VCaP (cell line): Measurements from ENCODE around the gene SPG7.

Experiments used
- H3K27ac ChIP-seq: fragments of 450-650 bp; 2 replicates; pipeline ENCODE4 v1.5.1; 2017
- TF ChIP-seq, protein P1 (sequence below): fragments of 450-650 bp; conservative IDR thresholded peaks from 2 replicates; pipeline ENCODE4 v1.5.1; 2017; ENCODE audit warnings: mild to moderate bottlenecking, moderate library complexity

SPG7 gene

DNA sequence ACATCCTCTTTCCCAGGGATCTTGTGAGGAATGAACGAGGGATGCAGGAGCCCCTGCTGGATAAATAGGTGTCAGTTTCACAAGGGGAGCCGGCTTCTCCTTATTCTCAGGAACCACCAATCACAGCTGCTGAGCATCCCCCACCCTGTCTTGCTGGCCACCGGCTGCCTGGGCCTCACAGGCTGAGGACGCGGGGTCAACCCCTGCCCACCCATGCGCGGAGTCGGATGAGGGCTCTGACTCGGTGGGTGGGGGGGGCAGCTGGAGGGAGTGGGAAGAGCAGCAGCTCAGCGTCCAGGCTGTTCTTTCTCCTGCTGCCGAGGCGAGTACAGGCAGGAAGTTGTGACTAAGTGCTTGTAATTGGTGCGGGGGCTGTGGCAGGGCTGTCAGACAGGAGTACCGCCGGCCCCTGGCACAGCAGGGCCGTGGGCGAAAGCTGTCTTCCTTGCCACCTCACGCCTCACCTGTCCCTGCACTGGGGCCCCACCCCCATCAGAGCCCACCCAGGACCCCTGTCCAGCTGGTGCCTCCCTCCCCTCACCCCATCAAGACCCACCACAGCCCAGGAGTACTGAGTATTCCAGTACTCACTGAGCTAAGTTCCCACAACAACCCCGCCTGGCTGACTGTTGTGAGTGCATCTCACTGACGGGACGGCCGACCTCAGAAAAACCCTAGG, 94.2 kb downstream of the SPG7 start:
- TF ChIP-seq, protein P1, sequence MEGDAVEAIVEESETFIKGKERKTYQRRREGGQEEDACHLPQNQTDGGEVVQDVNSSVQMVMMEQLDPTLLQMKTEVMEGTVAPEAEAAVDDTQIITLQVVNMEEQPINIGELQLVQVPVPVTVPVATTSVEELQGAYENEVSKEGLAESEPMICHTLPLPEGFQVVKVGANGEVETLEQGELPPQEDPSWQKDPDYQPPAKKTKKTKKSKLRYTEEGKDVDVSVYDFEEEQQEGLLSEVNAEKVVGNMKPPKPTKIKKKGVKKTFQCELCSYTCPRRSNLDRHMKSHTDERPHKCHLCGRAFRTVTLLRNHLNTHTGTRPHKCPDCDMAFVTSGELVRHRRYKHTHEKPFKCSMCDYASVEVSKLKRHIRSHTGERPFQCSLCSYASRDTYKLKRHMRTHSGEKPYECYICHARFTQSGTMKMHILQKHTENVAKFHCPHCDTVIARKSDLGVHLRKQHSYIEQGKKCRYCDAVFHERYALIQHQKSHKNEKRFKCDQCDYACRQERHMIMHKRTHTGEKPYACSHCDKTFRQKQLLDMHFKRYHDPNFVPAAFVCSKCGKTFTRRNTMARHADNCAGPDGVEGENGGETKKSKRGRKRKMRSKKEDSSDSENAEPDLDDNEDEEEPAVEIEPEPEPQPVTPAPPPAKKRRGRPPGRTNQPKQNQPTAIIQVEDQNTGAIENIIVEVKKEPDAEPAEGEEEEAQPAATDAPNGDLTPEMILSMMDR: no peak
- no peak overlapping the region for H3K27ac ChIP-seq

DNA sequence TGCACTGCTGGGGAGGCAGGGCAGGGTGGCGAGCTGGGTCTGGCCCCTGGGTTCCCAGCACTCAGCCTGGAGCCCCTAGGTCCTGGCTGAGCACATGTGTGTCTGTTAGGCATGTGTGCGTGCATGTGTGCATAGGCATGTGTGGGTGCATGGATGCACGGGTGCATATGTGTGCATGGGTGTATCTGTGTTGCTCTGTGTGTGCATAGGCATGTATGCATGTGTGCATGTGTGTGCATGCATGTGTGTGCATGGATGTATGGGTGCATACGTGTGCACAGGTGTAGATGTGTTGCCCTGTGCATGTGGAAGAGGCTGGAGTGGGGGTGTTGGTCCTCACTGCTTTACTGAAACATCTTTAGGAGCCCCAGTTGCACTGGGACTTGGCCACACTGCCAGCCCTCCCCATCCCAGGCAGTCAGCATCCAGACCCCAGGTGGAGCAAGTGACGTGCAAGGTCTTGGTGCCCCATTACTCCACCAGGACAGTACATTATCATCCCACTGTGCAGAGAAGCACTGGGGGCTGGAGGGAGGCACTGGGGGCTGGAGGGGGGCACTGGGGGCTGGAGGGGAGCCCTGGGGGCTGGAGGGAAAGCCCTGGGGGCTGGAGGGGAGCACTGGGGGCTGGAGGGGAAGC, 94.9 kb downstream of the SPG7 start:
- no peak overlapping the region for H3K27ac ChIP-seq
- TF ChIP-seq, protein P1: no peak

DNA sequence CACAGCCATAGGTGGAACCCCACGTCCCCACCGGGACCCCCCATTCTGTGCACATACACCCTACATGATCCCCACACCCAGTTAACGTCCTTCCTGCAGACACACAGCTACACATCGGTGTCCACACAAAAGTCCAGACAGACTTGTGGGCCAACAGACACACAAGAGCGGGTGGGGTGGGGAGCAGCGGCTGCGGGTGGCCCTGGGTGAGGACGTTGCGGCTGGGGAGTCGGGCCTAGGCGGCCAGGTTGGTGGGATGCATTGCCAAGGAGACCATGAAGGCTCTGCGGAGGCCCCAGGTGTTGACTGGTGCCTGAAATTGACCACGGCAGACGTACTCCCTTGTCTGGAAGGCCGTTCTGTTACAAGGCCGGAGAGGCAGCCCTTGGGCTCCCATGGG, 96.6 kb downstream of the SPG7 start:
- no peak overlapping the region for H3K27ac ChIP-seq
- TF ChIP-seq, protein P1: no peak

DNA sequence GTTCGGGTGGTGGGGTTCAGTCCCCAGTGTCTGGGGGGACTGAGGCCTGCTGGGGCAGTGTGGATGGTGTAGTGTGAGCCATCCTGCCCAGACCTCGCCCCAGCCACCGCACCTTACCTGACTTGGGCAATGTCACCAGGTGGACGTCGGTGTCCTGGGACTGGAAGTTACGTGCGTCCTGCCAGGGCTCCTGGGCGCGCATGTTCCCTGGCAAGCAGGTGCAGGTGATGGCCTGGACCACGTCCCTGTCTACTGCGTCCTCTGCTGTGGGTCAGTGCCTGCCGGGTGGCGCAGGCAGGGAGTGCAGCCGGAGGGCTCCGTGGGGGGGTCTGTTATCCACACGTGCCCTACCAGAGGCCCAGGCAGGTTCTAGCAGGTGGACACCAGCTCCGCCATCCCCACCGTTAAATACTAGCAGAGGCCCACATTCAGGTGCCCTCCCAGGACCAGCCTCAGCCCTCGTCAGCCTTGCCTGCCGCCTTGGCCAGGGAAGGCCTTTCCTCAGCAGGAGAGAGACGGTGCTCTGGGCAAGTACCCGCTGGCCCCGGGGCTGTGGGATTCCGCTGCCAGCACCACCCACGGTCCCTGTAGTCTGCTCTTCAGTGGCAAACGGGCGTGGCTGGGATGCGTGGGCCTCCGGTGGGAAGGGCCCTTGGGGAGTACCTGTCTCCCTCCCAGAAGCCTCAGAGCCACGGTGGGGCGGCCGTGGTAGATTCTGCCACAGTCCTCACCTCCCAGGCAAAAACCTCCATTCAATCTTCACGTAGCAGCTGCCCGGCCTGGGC, 97.2 kb downstream of the SPG7 start:
- TF ChIP-seq, protein P1: no peak
- no peak overlapping the region for H3K27ac ChIP-seq

DNA sequence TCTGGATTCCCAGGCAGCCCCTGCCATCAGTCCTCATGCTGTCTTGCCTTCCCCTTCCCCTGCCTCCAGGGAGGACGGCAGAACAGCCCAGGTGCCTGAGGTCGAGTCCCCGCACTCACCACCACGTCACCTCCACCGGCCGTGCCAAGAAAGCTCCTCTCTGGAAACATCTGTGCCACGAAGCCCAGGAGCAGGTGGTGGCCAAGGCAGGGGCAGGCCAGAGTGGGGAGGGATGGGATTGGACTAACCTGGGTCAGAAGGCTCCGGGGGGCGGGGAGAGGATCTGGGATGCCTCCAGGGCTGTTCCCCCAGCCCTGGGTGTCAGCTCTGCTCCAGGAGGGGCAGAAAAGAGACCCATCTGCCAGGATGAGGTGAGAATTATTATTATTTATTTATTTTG, 97.8 kb downstream of the SPG7 start:
- no peak overlapping the region for H3K27ac ChIP-seq
- TF ChIP-seq, protein P1: no peak
